Stomach (tissue), 9 donors: ENCODE measurements around the gene TAC3. TPM values are rescaled to one million over a fixed set of nuclear protein-coding genes. Genes with fewer than 3 reads are reported as not detected.
"Not testable (repeated sequence)": the region's sequence is repeated elsewhere in the genome, so short reads cannot be mapped to it uniquely, and the experiment has no call there.

Experiments
- DNase-seq, 2 donors: peaks; one replicate each; pipeline versions ENCODE4 v3.0.0 to v3.0.0-alpha.2; 2013 to 2019
- H3K27ac ChIP-seq, 5 donors: fragments of 200-600 bp in 4 of 5; sonication (generic) in 4 of 5; one replicate each; pipeline ENCODE4 v1.5.1; 2013 to 2019; ENCODE audit warnings: mild to moderate bottlenecking in 1 of 5, moderate library complexity in 1 of 5
- H3K27me3 ChIP-seq, 3 donors: fragments of 200-600 bp; sonication (generic); one replicate each; pipeline ENCODE4 v1.5.1; 2017 to 2019; ENCODE audit warnings: mixed run types in 1 of 3
- H3K36me3 ChIP-seq, 4 donors: fragments of 200-600 bp; sonication (generic); 1 replicate in 3 of 4; 2 replicates in 1 of 4; pipeline ENCODE4 v1.5.1; 2016 to 2019
- H3K4me1 ChIP-seq, 4 donors: fragments of 200-600 bp; sonication (generic); one replicate each; pipeline ENCODE4 v1.5.1; 2016 to 2019
- H3K4me3 ChIP-seq, 4 donors: fragments of 200-600 bp; sonication (generic) in 3 of 4; one replicate each; pipeline ENCODE4 v1.5.1; 2016 to 2019; ENCODE audit warnings: mild to moderate bottlenecking in 1 of 4
- H3K9me3 ChIP-seq, 4 donors: fragments of 200-600 bp; sonication (generic); one replicate each; pipeline ENCODE4 v1.5.1; 2016 to 2019
- CTCF ChIP-seq, 7 experiments: fragments of 450-650 bp in 4 of 7; fragments of 200-600 bp in 3 of 7; sonication (generic) in 3 of 7; IDR thresholded peaks; one replicate each; pipeline ENCODE4 v1.5.1; 2016 to 2019; ENCODE audit warnings: antibody characterized with exemption in 7 of 7, control low read depth in 2 of 7, mild to moderate bottlenecking in 1 of 7
- EP300 ChIP-seq: sonication (generic); formaldehyde crosslinking; IDR thresholded peaks from one replicate; pipeline ENCODE4 v1.6.1; 2017; ENCODE audit warnings: antibody characterized with exemption
- POLR2A ChIP-seq, 4 donors: fragments of 450-650 bp; IDR thresholded peaks; one replicate each; pipeline ENCODE4 v1.6.1; 2016; ENCODE audit warnings: antibody characterized with exemption in 4 of 4, control low read depth in 2 of 4, mild to moderate bottlenecking in 1 of 4, moderate library complexity in 1 of 4
- POLR2AphosphoS5 ChIP-seq, 3 donors: sonication (generic); formaldehyde crosslinking; IDR thresholded peaks; one replicate each; pipeline ENCODE4 v1.6.1; 2016; ENCODE audit warnings: antibody characterized with exemption in 3 of 3
- WGBS, 5 donors: extraction: QIAGEN DNeasy Blood & Tissue Kit in 3 of 5; methylation state at CpG; one replicate each; pipeline versions ENCODE4 v1.1.5 to v1.1.7; 2013 to 2018; 5-methylcytosine and 5-hydroxymethylcytosine counted together
- intact Hi-C: fragments of 100-400 bp; cut with DNase I; formaldehyde crosslinking; loops from one replicate; pipeline ENCODE4 v1.15.1; 2023; ENCODE audit warnings: low total_unique reads
- polyA plus RNA-seq, 3 donors: library from polyadenylated mRNA; stranded (reverse); fragments of 200-250 nt; gene quantifications; one replicate each; pipeline ENCODE4 v1.2.3, GENCODE V29; 2013
- total RNA-seq, 5 donors: library from RNA; depleted of rRNA; stranded (reverse); fragments of >200 nt; gene quantifications; one replicate each; pipeline versions ENCODE4 v1.1.0 to v1.2.3, GENCODE V29; 2014 to 2016
- donor health status: healthy with polysubstance abuse.
- donor health status: Bipolar disorder and iron deficiency.
- donor health status: healthy.

TAC3 gene
- total and polyA plus RNA-seq, 8 donors = 0.62 to 19.8 (median 2.0) TPM; not detected in 3

DNA sequence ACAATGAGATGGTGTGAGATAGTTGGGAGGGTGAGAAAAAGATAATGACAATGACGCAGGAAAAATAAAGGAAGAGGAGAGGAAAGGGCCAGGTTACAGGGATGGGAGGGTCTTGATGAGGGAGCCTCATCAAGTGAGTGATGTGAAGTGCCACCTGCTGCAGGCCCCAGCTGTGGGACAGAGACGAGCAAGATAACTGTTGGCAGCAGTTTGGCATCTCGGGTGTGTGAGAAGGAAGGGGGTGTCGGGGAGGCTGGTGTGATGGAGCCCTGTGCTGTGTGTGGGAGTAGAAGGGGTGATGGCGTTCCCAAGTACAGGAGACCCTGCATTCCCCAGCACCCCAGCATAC is 11.4 kb upstream of the TAC3 start:
- WGBS, 5 donors = 63 to 81% (median 68%) methylated on average over 5 of the region's 5 CpGs
- Histone ChIP-seq H3K36me3 (peaks cover 0 to 10% (median 0%) of the 10 kb centered on the region in 4 donors), H3K9me3 (no peaks in the 10 kb centered on the region), H3K27me3 (no peaks in the 10 kb centered on the region), H3K4me3 (no peak overlapping the region), H3K4me1 (peaks cover 0 to 26% (median 4%) of the 10 kb centered on the region in 4 donors), H3K27ac (no peak overlapping the region)
- TF ChIP-seq POLR2A (IDR thresholded peaks at IDR 0.05) = no peak
- no peak for TF ChIP-seq POLR2AphosphoS5 (IDR thresholded peaks at IDR 0.05)
- TF ChIP-seq CTCF (IDR thresholded peaks at IDR 0.05) = no peak
- no peak for TF ChIP-seq EP300
- intact Hi-C loops = no loop called here
- DNase-seq = no peak

- Histone ChIP-seq H3K36me3 (peaks cover 0 to 10% (median 0%) of the 10 kb centered on the region in 4 donors), H3K27ac (no peak overlapping the region), H3K27me3 (no peaks in the 10 kb centered on the region), H3K9me3 (no peaks in the 10 kb centered on the region), H3K4me3 (no peak overlapping the region), H3K4me1 (peaks cover 0 to 26% (median 4%) of the 10 kb centered on the region in 4 donors)
- TF ChIP-seq CTCF (IDR thresholded peaks at IDR 0.05) (no peak), POLR2A (IDR thresholded peaks at IDR 0.05) (no peak), EP300 (no peak), POLR2AphosphoS5 (IDR thresholded peaks at IDR 0.05) (no peak)
- intact Hi-C loops = no loop called here
- WGBS, 5 donors = 63 to 67% (median 66%) methylated on average over 12 to 13 of the region's 13 CpGs
- peak in 1 of 2 donors; percentile 52 for DNase-seq
Observed at GRCh38 chr12:57027011-57027804, 10.9 kb upstream of the TAC3 start.

DNA sequence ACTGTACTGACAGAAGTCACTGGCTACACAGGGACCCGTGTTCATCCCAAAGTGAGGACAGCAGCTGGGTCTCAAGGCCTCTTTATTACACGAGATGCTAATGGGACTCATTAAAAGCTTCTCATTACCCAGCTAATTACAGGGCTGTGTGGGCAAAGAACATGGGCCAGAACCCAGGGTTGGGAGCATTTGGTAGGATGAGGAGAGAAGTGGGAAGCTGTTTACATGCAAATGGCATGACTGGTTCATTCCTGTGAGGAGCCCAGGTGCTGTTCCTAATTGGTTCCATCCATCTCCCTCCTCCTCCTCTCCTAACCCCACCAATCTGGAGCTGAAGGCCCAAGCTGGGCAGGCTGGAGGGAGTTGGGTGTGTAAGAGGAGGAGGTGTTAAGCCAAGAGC is 8.9 kb upstream of the TAC3 start:
- H3K27ac ChIP-seq = no peak overlapping the region
- intact Hi-C loops = no loop called here
- WGBS, 5 donors = 74 to 83% (median 82%) methylated on average over 2 of the region's 2 CpGs
- peaks cover 0 to 26% (median 0%) of the 10 kb centered on the region in 4 donors for H3K4me1 ChIP-seq
- DNase-seq = no peak
- H3K4me3 ChIP-seq = no peak overlapping the region
- no peaks in the 10 kb centered on the region for H3K9me3 ChIP-seq
- TF ChIP-seq POLR2AphosphoS5 (IDR thresholded peaks at IDR 0.05) (no peak), POLR2A (IDR thresholded peaks at IDR 0.05) (no peak), EP300 (no peak), CTCF (IDR thresholded peaks at IDR 0.05) (no peak)
- H3K36me3 ChIP-seq = peaks cover 0 to 10% (median 0%) of the 10 kb centered on the region in 4 donors
- H3K27me3 ChIP-seq = no peaks in the 10 kb centered on the region

GRCh38 chr12:57022324-57022723 is 6.0 kb upstream of the TAC3 start:
- intact Hi-C loops = not testable (repeated sequence)

More at GRCh38 chr12:57022324-57022723, 6.0 kb upstream of the TAC3 start:
- Histone ChIP-seq H3K4me1 (peaks cover 0 to 24% (median 0%) of the 10 kb centered on the region in 4 donors), H3K27ac (peak overlapping the region in 1 of 5 donors; percentile 21)
- H3K36me3 ChIP-seq, H3K4me3 ChIP-seq, DNase-seq, H3K9me3 ChIP-seq, H3K27me3 ChIP-seq: not testable (repeated sequence)
- peak in 1 of 3 donors; percentile 9 for TF ChIP-seq POLR2AphosphoS5 (IDR thresholded peaks at IDR 0.05)
- WGBS, 5 donors = 76 to 83% (median 80%) methylated on average over 5 of the region's 5 CpGs
